NCI-H187 treated with DMSO at 0.1 percent for 48 hours (cell line): Measurements from ENCODE around the gene EEF2K.
"Not testable (repeated sequence)": the region's sequence is repeated elsewhere in the genome, so short reads cannot be mapped to it uniquely, and the experiment has no call there.

Experiments used
- DNase-seq: peaks from one replicate; lab custom pipeline; 2025; lab: John Stamatoyannopoulos, UW

EEF2K gene

DNA sequence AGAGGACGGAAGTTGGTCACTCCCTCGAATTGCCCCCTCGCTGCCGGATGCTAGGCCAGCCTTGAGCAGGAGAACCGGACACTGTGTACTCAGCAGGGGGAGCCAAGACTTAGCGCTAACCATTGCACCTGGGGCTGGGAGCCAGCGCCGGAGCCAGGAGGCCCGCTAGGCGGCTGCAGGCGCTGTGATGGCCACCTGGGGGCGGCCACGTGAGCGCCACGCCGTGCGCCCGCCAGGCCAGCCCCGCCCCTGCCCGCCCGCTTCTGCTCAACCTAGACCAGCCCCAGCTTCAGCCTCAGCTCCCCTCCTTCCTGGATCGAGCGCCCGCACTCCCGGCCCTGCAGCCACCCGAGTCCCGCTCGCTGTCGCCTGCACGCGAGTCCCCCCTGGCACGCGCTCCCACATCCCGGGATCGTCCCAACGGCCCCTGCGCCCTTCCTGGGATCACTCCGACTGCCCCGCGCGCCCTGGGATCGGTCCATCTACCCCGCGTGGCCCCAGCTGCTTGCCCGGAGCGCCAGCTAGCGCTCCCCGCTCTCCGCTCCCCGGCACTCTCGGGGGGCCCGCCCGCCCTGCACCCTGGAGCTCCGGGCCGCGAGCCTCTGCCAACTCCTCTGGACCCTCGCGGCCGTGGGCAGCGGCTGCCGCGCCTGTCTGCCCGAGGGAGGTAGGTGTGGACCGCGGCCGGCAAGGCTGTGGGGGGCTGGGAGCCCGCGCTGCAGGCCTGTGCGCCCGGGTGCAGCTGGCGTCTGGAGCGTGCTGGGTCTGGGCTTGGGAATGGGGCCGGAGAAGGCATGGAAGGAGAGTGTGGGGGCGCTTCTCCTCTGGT, at the start of gene EEF2K:
Gene EEF2K (plus strand): TSS at position 266 of the 829 bp plus-strand sequence. CDS start 19,452 bp downstream, outside the sequence.
- DNase-seq, result peak; percentile 51

DNA sequence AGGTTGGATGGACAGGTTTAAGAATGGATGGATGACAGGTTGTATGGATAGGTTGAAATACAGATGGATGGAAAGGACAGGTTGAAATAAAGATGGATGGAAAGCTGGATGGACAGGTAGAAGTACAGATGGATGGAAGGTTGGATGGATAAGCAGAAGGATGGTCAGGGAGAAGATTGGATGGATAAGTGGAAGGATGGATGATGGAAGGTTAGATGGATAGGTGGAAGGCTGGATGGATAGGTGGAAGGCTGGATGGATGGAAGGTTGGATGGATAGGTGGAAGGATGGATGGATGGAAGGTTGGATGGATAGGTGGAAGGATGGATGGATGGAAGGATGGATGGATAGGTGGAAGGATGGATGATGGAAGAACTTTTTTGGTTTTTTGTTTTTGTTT, 44.7 kb upstream of the EEF2K start:
- no peak for DNase-seq

DNA sequence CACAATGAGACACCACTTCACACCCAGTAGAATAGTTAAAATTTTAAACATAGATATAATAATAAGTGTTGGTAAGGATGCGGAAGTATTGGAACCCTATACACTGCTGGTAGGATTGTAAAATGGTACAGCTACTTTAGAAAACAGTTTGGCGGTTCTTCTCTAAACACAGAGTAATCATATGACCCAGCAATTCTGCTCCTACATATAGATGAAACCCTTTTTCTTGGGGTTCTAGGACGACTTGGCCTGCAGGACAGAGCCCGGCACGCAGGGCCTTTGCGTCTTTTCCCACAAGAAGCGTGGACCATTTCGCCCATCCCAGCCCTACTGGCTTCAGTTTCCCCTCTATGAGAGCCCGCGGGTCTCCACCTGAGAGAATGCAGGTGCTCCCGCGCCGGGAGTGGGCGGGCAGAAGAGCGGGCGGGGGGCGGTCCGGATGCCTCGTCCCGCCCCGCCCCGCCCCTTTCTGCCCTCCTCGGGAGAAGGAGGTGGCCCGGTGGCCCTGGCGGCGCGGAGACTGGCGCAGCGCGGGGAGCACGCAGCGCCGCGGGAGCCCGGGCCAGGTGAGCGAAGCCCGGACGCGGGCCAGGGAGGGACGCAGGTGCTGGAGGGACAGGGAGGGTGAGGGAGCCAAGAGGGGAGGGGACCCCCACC, 44.0 kb upstream of the EEF2K start, which contains the start of gene SDR42E2:
Gene SDR42E2 (plus strand): TSS at position 508 of the 657 bp plus-strand sequence. CDS start 3,077 bp downstream, outside the sequence.
- DNase-seq, result no peak

DNA sequence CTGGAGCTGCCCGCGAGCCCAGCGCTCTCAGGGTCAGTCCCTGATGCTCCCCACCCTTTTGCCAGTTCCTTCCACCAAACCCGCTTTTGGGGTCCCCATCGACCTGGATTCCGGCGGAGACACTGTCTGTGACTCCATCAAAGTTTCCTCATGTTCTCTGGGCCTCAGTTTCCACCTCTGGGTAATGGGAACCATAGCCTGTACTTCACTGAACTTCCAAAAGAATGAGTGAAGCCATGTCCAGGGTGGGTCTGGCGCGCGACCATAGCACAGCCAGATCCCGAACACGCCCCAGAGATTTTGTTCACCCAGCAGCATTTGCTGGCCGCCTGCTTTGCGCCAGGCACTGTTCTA, 43.4 kb upstream of the EEF2K start:
- no peak for DNase-seq

DNA sequence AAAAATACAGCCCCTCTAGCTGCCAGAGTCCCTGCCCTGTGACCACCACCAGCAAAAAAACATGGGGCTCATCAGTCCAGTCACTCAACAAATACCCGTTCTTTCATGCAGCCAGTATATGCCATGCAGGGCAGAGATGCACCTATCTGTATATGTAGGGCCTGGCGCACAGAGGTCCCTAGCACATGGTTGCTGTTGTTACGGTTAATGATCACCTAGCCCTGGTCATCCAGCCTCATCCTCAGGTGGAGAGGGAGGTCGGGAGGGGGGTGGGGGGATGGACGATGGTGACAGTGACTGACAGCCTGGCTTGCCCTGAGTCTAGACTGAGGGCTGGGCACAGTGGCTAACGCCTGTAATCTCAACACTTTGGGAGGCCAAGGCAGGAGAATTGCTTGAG, 42.3 kb upstream of the EEF2K start:
- no peak for DNase-seq

DNA sequence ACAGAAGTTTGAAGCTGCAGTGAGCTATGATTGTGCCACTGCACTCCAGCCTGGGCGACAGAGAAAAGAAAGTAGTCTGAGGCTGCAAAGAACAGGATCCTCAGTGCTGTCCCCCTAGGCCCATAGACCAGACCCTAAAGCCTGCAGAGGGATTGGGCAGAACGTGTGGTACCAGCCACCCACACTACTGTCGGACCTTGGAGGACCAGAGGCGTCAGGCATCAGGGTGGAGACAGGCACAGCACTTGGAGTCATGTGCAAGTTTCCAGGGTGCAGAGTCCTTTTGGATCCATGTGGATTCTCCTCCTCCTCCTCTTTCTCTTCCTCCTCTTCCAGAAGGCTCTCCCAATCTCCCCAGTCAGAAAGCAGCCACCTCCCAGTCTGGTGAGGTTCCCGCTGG, 41.6 kb upstream of the EEF2K start:
- DNase-seq, result no peak

DNA sequence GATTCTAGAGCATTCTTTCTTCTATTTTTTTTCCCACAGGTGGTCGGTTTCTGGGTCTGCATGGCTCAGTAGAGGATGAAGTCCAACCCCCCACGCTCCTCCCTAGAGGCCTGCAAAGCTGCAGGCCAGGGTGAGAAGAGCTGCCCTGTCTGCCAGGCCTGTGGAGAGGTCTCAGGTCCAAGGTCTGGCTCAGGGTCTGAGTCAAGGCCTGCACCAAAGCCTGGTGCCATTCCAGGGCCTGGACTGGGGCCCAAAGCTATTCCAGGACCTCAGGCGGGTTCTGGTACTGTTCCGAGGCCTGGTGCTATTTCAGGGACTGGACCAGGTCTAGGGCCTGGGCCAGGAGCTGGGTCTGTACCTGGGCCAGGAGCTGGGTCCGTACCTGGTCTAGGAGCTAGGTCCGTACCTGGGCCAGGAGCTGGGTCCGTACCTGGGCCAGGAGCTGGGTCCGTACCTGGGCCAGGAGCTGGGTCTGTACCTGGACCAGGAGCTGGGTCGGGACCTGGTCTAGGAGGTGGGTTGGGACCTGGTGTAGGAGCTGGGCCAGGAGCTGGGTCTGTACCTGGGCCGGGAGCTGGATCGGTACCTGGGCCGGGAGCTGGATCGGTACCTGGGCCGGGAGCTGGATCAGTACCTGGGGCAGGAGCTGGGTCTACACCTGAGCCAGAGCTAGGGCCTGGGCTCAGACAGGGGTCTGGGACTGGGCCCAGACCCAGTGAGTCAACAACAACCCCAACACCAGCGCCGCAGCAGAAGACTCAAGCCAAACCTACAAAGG, 40.4 kb upstream of the EEF2K start:
- DNase-seq, result no peak

DNA sequence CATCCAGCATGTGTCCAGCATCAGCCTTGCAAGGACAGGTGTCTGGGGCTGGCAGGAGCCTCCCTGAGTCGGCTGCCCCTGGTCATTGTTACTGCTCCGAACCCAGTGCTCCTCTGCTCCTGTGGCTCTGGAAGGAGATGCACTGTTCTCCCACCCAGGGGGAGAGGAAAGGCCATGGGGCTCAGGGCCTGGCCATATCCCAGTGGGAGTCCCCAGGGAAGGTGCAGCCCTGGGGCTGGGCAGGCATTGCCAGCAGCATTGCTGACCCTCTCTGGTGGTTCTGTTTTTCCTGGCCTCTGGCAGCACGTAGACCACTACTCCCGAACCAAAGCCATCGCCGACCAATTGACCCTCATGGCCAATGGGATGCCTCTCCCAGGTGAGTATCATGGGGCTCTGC, 34.1 kb upstream of the EEF2K start:
- DNase-seq, result no peak

DNA sequence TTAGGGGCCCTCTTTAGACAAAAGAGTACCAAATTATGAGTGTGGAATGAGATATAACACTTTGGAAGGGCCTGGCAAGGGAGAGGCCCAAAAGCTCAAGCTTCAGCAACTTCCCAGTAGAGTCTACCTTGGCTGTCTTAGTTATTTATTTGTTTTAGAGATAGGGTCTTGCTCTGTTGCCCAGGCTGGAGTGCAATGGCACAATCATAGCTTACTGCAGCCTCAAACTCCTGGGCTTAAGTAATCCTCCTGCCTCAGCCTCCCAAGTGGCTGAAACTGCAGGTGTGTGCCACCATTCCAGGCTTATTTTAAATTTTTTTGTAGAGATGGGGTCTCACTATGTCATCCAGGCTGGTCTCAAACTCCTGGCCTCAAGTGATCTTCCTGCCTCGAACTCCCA, 33.4 kb upstream of the EEF2K start:
- DNase-seq, result not testable (repeated sequence)

DNA sequence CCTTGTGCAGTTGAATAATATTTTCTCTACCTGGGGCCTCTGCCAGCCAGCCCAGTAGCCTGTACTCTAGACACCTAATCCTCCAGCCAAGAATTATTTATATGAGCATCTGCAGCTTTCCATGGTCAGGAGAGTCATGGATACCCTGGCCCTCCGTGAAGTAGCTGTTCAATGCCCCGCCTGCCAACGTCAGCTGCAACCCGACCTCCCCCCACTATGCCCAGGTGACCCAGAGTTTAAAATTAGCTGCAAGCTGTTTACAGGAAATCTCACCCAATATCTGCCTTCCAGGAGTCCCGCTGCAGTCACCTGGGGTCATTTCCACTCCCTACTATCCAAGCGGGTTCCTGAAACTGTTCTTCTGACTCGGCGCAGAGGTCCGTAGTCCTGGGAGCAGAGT, 31.4 kb upstream of the EEF2K start:
- DNase-seq, result no peak

DNA sequence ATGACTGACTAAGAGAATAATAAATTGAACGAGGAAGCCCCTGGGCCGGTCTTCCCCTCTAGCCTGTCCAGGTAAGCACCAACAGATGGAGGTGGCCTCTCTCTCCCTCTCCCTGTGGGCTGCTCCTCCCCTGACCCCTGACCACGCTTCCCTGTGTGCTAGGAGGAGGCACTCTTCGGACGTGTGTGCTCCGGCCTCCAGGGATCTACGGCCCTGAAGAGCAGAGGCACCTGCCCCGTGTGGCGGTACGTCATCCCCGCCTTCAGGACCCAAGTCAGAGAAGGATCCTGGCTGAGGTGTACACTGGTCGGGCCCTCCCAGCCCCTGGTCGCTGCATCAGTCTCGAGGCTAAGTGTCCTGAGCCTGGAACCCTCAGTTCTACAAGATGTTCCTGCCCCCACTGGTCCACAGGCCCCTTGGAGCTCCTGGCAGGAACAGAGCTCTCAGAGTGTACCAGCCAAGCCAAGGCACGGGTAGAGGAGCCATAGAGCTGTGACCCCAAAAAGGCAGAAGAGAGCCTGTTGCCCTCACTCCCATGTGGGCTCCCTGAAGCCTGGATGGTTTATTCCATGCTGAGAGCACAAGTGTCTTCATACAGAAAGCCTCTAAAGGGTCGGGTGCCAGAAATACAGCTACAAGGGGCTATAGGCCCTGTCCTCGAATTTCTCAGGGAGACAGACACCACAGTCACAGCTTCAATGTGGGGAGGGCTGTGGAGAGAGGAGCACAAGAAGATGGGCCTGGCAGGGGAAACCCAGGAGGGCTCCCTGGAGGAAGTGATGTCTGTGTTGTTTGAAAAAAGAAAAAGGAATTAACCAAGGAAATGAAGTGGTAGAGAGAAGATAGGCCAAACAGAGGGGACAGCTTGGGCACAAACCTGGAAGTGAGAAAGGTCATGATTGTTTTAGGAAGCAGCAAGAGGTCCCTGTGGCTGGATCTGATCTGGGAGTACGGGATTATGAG, 27.8 kb upstream of the EEF2K start:
- DNase-seq, result no peak

DNA sequence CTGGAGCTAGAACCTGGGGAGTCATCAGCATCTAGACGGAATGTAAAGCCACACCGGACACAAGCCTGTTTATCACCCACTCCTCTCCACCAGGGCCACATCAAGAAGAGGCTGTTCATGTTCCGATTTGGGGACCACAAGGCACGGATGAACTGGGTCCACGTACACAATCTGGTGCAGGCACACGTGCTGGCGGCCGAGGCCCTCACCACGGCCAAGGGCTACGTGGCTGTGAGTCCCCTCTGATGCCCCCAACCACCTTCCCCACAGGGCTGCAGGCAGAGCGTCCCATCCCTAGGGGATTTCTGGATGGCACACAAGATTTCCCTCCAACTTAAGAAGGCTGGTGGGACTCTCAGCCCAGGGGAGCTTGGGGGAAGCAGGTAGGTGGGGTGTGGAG, 24.7 kb upstream of the EEF2K start:
- DNase-seq, result no peak

DNA sequence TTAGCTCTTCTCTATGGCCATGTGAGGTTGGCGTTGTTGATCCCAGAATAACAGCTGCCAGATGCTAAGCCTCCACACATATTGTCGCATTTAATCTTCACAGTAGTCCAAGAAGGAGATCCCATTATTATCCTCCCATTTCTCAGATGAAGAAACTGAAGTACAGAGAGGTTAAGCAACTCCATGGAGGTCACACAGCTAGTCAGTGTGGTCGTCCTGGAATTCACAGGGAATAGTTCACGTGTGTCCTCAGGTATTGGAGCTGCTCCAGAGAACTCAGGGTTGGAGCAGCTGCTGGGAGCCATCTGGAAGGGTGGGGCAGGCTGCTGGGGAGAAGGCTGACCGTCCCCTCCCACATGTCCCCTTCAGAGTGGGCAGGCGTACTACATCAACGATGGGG, 24.2 kb upstream of the EEF2K start:
- no peak for DNase-seq

DNA sequence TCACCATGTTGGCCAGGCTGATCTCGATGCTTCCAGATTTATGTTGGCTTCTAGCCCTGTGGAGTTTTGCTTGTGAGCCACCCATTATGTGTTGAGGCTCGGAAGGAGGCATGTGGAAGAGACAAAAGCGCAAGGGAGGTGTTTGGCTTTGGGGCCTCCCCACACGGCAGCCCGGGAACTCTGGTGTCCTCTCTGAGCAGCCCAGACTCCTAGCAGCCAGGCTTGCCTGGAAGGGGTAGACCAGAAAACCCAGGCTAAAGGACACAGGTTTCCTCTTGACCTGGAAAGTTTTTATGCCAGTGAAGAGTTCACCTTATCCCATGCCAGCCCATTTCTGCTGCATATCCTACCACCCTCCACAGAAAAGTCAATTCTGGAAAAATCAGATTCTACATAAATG, 22.7 kb upstream of the EEF2K start:
- no peak for DNase-seq

DNA sequence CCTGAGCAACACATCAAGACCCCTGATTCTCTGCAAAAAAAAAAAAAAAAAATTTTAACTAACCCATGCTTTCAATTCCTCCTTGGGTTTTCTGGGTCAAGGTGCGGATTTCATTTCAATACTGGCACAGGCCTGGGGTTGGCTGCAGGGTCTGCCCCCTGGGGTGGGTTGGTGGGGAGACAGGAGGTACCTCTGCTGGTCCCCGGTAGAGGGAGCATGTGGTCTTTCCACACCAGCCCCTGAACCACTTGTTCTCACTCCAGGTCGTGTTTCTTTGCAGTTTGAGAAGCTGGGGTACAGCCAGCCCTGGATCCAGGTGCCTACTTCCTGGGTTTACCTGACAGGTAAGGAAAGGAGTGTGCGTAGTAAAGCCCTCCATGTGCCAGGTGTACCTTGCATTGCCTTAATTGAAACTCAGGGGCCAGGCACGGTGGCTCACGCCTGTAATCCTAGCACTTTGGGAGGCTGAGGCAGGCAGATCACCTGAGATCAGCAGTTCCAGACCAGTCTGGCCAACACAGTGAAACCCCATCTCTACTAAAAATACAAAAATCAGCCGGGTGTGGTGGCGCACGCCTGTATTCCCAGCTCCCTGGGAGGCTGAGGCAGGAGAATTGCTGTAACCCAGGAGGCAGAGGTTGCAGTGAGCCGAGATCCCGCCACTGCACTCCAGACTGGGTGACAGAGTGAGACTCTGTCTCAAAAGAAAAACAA, 22.0 kb upstream of the EEF2K start:
- DNase-seq, result no peak

DNA sequence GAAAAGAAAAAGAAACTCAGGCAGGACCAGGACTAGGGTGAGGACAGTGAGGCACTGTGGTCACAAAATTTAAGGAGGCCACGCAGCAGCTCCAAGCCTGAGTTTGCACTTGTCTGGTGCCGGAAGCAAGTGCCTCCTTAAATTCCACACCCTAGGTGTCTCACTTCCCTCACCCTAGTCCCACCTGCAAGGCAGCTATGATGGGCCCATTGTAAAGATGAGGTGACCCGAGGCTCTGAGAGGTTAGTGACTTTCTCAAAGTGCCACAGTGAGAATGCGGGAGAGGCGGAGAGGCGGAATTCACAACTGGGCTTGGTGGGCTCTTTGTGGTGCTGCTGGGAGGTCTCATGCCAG, 21.5 kb upstream of the EEF2K start:
- no peak for DNase-seq

DNA sequence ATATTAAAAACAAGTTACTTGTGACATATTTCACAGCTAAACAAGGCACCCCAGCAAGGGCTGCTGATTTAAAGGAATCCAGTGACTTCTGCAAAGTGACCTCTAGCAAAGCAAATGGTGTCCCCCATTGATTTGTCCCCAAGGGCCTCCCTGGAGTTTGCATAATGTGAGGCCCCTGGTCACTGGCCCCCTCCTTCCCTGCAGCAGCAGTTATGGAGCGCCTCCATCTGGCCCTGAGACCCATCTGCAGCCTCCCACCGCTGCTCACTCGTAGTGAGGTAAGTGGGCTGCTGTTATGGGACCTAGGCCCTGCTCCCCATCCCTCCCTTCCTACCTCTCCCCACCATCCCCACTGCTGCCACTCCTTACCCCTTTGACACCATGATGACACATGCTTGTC, 19.6 kb upstream of the EEF2K start:
- no peak for DNase-seq

DNA sequence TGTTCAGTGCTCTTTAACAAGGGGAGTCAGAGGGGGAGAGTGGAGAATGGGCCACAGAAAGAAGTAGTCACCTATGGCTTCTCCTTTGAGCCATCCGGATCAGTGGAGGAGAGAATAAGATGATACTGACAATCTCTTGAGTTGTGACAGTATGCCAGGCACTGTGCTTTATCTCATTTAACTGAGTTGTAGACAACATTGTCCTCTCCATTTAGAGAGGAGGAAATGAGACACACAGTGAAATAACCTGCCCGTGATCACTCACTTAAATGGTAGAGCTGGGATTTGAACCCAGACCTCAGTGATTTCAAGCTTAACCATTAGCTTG, 17.8 kb upstream of the EEF2K start:
- no peak for DNase-seq

DNA sequence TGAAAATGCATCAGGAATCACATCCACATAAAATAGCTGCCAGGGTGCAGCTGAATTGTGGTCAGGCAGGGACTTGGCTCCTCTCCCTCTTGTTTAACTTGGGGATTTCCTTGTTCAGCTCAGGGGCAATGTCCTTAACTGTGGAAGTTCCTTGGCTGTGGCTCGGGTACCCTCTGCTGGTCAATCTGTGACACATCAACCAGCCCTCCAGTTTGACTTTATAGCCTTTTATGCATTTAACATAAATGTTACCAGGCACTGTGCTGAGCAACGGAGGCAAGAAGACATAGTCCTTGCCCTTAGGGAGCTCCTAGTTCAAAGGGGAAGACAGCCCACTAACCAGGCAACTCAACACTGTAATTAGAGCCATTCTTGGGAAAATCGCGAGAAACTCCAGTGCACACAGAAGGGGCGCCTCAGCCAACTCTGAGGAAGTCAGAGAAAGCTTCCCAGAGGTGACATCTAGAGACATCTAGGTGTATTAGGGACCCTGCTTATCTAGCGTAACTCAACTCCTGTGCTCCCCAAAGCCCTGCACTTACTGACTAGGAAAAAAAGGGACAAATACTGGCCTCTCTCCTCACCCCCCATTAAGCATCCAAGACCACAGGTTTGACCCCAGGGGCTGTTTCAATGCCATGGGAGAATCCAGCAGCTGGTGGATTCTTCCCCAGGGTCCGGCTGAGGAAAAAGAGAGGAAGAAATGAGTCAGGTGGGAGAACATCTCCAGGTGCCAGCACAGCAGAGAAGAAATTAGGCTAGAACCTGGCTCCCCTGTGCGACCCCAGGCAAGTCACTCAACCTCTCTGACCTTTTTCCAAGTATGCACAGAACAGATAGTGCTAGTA, 17.3 kb upstream of the EEF2K start:
- DNase-seq, result peak; percentile 5

DNA sequence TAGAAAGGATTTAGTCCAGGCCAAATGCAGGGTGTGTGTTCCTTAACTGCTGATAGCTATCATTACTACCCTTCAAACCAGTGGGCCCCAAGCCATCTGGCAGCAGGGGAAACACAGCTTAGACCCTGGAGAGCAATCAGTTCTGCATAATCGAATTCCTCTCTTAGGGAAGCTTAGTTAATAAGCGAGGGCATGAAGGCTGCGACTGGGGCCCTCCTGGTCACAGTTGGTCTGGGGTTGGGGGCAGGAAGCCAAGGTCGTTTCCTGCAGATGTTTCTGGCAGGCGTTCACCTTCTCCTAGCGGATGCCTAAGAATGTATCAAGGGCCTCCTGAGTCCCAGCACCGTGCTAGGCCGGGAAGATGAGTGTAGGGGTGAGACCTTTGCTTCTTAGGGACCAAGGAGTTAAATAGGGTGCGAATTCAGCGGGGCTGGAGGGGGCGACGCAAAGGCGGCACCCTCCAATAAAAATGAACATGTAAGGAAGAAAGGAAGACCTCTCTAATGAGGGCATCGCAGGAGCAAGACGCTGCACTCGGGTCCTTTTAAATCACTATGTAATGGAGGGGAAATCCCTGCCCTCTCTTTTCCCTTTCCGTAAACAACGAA, 16.5 kb upstream of the EEF2K start:
- no peak for DNase-seq
